Measurements from ENCODE around the gene SLC29A3.

Gene SLC29A3

GRCh38 chr10:71374481-71375233 lies 55.6 kb downstream of the SLC29A3 start:
- DNase-seq = no peak

- DNase-seq = no peak
These were observed 56.9 kb downstream of the SLC29A3 start for GRCh38 chr10:71375952-71376351.

GRCh38 chr10:71378336-71379117 lies 59.5 kb downstream of the SLC29A3 start:
- no peak for DNase-seq

- DNase-seq = no peak
These were observed 60.2 kb downstream of the SLC29A3 start for GRCh38 chr10:71379118-71379766.

GRCh38 chr10:71380841-71381240 lies 61.8 kb downstream of the SLC29A3 start:
- no peak for DNase-seq

- DNase-seq = no peak
These were observed 62.6 kb downstream of the SLC29A3 start for GRCh38 chr10:71381611-71382010.

GRCh38 chr10:71382028-71382427 lies 63.0 kb downstream of the SLC29A3 start:
- DNase-seq = no peak

- no peak for DNase-seq
These were observed 63.7 kb downstream of the SLC29A3 start for GRCh38 chr10:71382757-71383156.

- DNase-seq = peak; percentile 69
These were observed 65.1 kb downstream of the SLC29A3 start for GRCh38 chr10:71383972-71384687.

GRCh38 chr10:71388171-71388570 lies 69.1 kb downstream of the SLC29A3 start:
- no peak for DNase-seq

GRCh38 chr10:71388583-71389310 lies 69.7 kb downstream of the SLC29A3 start:
- no peak for DNase-seq

- no peak for DNase-seq
These were observed 70.9 kb downstream of the SLC29A3 start for GRCh38 chr10:71389768-71390460.

GRCh38 chr10:71390461-71390835 lies 71.4 kb downstream of the SLC29A3 start:
- no peak for DNase-seq

GRCh38 chr10:71390921-71391690 lies 72.0 kb downstream of the SLC29A3 start:
- DNase-seq = no peak

GRCh38 chr10:71391701-71392100 lies 72.6 kb downstream of the SLC29A3 start:
- DNase-seq = no peak

GRCh38 chr10:71392292-71392691 lies 73.2 kb downstream of the SLC29A3 start:
- no peak for DNase-seq

- no peak for DNase-seq
These were observed 74.0 kb downstream of the SLC29A3 start for GRCh38 chr10:71392791-71393781.

GRCh38 chr10:71393841-71394475 lies 74.9 kb downstream of the SLC29A3 start:
- DNase-seq = no peak

GRCh38 chr10:71394926-71395562 lies 76.0 kb downstream of the SLC29A3 start:
- no peak for DNase-seq
